SK-N-SH (cell line): ENCODE data around the gene ALDH6A1.

Experiments used
- ELF1 ChIP-seq: IDR thresholded peaks from 2 replicates; pipeline ENCODE4 v1.4.0; 2012
- EZH2phosphoT487 ChIP-seq: fragments of 200-600 bp; sonication (generic); IDR thresholded peaks from 2 replicates; pipeline ENCODE4 v1.6.1; 2017; ENCODE audit warnings: low read depth, mixed run types, mild to moderate bottlenecking, antibody characterized with exemption, moderate library complexity, borderline replicate concordance
- GABPA ChIP-seq: IDR thresholded peaks from 2 replicates; pipeline ENCODE4 v1.4.0; 2012; ENCODE audit warnings: low read depth, mild to moderate bottlenecking
- NFIC ChIP-seq: IDR thresholded peaks from 2 replicates; pipeline ENCODE4 v1.4.0; 2012; ENCODE audit warnings: borderline replicate concordance
- POLR2AphosphoS5 ChIP-seq: IDR thresholded peaks from 2 replicates; pipeline ENCODE4 v1.6.1; 2012; ENCODE audit warnings: low read depth, low read length
- RAD21 ChIP-seq: IDR thresholded peaks from 2 replicates; pipeline ENCODE4 v1.6.1; 2012; ENCODE audit warnings: mild to moderate bottlenecking, low read length
- RCOR1 ChIP-seq: fragments of 150-350 bp; IDR thresholded peaks from 2 replicates; pipeline ENCODE4 v1.6.1; 2017; ENCODE audit warnings: antibody characterized with exemption, low read length
- RXRA ChIP-seq: IDR thresholded peaks from 2 replicates; pipeline ENCODE4 v1.4.0; 2012; ENCODE audit warnings: low read depth, mild to moderate bottlenecking, borderline replicate concordance
- SMC3 ChIP-seq: IDR thresholded peaks from 2 replicates; pipeline ENCODE4 v1.6.1; 2012; ENCODE audit warnings: low read depth, low read length, improper control_type of control experiment
- TAF1 ChIP-seq: IDR thresholded peaks from 2 replicates; pipeline ENCODE4 v1.6.1; 2012; ENCODE audit warnings: low read depth, mild to moderate bottlenecking, low read length, moderate library complexity, borderline replicate concordance
- TF ChIP-seq, protein P1 (sequence below): fragments of 200-600 bp; sonication (generic); IDR thresholded peaks from 2 replicates; pipeline ENCODE4 v1.6.1; 2017; ENCODE audit warnings: antibody characterized with exemption, mild to moderate bottlenecking, moderate library complexity
- TF ChIP-seq, protein P2 (sequence below): IDR thresholded peaks from 2 replicates; pipeline ENCODE4 v1.4.0; 2012; ENCODE audit warnings: low read depth
- TF ChIP-seq, protein P3 (sequence below): IDR thresholded peaks from 2 replicates; pipeline ENCODE4 v1.4.0; 2012; ENCODE audit warnings: low read depth, borderline replicate concordance

DNA sequence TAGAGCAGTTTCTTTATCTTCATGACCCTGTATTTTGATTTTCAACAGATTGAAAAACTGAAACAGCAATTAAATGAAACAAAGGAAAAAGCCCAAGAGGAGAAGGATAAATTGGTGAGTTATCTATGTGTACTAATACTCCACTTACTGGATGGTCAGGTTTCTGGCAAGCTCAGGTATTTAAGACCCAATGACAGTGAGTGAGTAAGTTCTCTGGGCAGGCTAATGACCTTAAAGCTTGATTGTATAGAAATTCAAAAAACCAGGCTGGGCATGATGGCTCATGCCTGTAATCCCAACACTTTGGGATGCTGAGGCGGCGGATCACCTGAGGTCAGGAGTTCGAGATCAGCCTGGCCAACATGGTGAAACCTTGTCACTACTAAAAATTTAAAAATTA, 55.1 kb downstream of the ALDH6A1 start:
- TF ChIP-seq, protein P1, sequence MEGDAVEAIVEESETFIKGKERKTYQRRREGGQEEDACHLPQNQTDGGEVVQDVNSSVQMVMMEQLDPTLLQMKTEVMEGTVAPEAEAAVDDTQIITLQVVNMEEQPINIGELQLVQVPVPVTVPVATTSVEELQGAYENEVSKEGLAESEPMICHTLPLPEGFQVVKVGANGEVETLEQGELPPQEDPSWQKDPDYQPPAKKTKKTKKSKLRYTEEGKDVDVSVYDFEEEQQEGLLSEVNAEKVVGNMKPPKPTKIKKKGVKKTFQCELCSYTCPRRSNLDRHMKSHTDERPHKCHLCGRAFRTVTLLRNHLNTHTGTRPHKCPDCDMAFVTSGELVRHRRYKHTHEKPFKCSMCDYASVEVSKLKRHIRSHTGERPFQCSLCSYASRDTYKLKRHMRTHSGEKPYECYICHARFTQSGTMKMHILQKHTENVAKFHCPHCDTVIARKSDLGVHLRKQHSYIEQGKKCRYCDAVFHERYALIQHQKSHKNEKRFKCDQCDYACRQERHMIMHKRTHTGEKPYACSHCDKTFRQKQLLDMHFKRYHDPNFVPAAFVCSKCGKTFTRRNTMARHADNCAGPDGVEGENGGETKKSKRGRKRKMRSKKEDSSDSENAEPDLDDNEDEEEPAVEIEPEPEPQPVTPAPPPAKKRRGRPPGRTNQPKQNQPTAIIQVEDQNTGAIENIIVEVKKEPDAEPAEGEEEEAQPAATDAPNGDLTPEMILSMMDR = no peak
- TF ChIP-seq, protein P2, sequence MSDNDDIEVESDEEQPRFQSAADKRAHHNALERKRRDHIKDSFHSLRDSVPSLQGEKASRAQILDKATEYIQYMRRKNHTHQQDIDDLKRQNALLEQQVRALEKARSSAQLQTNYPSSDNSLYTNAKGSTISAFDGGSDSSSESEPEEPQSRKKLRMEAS = no peak
- TF ChIP-seq, protein P3, sequence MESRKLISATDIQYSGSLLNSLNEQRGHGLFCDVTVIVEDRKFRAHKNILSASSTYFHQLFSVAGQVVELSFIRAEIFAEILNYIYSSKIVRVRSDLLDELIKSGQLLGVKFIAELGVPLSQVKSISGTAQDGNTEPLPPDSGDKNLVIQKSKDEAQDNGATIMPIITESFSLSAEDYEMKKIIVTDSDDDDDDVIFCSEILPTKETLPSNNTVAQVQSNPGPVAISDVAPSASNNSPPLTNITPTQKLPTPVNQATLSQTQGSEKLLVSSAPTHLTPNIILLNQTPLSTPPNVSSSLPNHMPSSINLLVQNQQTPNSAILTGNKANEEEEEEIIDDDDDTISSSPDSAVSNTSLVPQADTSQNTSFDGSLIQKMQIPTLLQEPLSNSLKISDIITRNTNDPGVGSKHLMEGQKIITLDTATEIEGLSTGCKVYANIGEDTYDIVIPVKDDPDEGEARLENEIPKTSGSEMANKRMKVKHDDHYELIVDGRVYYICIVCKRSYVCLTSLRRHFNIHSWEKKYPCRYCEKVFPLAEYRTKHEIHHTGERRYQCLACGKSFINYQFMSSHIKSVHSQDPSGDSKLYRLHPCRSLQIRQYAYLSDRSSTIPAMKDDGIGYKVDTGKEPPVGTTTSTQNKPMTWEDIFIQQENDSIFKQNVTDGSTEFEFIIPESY = no peak
- TF ChIP-seq SMC3 (no peak), RXRA (no peak), POLR2AphosphoS5 (no peak), RAD21 (no peak), TAF1 (no peak), GABPA (no peak), NFIC (no peak), ELF1 (no peak), EZH2phosphoT487 (no peak), RCOR1 (no peak)
